Measurements from ENCODE around the gene PLPPR3. TPM values are rescaled to one million over a fixed set of nuclear protein-coding genes. Genes with fewer than 3 reads are reported as not detected.

PLPPR3 gene, protein sequence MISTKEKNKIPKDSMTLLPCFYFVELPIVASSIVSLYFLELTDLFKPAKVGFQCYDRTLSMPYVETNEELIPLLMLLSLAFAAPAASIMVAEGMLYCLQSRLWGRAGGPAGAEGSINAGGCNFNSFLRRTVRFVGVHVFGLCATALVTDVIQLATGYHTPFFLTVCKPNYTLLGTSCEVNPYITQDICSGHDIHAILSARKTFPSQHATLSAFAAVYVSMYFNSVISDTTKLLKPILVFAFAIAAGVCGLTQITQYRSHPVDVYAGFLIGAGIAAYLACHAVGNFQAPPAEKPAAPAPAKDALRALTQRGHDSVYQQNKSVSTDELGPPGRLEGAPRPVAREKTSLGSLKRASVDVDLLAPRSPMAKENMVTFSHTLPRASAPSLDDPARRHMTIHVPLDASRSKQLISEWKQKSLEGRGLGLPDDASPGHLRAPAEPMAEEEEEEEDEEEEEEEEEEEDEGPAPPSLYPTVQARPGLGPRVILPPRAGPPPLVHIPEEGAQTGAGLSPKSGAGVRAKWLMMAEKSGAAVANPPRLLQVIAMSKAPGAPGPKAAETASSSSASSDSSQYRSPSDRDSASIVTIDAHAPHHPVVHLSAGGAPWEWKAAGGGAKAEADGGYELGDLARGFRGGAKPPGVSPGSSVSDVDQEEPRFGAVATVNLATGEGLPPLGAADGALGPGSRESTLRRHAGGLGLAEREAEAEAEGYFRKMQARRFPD
- not detected in 2 replicates for total RNA-seq

DNA sequence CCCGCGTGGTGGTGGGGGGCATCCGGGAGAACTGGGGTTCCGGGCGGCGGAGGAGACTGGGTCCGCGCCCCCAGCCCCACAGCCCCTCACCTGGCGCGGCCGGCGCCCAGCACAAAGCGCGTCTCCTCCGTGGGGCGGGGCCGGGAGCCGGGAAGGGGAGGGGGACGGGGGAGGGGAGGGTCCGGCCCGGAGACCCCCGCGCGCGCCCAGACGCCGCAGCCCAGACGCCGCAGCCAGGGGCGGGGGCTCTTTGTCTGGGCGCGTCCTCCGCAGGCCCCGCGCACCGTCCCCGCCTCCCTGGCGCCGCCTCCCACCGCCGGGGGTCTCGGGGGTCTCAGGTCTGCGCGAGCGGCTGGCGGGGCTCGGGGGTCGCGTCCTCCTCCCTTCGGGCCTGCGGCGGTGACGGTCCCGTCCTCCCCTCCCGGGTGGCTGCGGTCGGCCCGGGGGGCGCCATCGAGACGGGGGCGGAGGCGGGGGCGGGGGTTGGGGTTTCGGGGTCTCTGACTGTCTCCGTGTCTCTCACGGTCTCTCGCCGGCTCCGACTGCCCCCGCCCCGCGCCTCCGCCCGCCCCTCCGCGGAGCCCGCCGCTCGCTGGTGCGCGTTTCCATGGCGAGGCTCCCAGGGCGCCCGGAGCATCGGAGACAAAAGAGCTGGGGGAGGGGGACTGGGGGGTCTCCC, at the start of gene PLPPR3:
Gene PLPPR3 (minus strand): TSS at position 131 of the 679 bp plus-strand sequence. CDS start 396 bp downstream, outside the sequence.

DNA sequence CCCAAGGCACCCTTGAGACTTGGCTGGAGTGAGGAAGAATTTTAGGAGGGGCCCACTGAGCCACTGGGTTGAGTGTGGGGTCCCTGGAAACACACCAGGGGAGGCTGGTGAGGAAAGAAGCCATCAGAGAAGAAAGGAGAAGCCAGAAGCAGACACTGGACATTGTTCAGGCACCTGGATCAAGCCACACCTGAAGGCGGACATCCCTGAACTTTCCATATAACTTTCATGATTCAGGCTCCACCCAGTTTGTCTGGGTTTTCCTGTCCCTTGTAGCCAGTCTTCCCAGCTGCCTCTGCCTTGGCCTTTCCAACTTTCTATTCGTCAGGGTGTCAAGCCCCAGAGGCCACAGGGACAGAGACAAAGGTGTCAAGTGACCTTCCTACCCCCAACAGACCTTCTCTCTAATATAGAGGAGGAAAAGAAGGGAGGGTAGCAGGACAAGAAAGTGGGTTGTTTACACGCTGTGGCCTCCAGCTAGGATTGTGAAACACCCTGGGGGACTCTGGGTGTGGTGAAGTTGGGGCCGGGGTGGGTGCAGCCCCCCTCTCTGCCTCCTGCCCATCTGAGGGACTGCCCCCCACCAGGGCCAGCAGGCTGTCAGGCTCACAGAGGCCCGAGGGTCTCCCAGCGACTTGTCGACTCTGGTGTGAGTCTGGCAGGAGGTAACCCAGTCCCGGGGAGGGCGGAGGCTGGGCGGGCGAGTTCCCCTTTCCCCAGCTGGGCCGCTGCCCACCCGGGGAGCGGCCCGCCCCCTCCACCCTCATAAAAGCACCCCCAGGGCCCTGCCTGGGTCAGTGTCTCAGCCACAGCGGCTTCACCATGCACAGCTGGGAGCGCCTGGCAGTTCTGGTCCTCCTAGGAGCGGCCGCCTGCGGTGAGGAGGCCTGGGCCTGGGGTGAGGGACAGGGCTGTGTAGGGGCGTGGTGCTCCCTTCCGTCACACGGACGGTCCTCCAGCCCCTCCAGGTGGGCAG, 37.4 kb upstream of the PLPPR3 start, which contains the start of gene CFD:
Gene CFD (plus strand): TSS at position 797 of the 976 bp plus-strand sequence. CDS start 26 bp downstream, at position 823.

DNA sequence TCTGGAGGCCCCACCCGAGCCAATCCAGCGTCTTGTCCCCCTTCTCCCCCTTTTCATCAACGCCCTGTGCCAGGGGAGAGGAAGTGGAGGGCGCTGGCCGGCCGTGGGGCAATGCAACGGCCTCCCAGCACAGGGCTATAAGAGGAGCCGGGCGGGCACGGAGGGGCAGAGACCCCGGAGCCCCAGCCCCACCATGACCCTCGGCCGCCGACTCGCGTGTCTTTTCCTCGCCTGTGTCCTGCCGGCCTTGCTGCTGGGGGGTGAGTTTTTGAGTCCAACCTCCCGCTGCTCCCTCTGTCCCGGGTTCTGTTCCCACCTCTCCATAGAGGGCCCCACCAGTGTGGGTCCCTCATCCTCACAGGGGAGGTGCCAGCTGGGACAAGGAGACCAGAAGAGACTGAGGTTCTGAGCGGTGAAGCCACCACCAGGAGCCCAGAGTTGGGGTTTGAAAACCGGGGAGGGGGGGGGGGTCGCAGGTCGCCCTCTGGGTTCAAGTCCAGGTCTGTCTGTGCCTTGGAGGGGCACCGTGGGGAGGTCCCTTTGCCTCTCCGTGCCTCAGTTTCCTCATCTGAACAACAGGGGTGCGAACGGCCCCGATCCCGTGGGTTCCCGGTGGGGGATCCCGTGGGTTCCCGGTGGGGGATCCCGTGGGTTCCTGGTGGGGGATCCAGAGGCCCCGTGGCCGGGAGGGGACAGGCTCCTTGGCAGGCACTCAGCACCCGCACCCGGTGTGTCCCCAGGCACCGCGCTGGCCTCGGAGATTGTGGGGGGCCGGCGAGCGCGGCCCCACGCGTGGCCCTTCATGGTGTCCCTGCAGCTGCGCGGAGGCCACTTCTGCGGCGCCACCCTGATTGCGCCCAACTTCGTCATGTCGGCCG, 30.6 kb upstream of the PLPPR3 start, which contains the start of gene ELANE:
Gene ELANE (plus strand): TSS at position 168 of the 878 bp plus-strand sequence. CDS start 26 bp downstream, at position 194.

DNA sequence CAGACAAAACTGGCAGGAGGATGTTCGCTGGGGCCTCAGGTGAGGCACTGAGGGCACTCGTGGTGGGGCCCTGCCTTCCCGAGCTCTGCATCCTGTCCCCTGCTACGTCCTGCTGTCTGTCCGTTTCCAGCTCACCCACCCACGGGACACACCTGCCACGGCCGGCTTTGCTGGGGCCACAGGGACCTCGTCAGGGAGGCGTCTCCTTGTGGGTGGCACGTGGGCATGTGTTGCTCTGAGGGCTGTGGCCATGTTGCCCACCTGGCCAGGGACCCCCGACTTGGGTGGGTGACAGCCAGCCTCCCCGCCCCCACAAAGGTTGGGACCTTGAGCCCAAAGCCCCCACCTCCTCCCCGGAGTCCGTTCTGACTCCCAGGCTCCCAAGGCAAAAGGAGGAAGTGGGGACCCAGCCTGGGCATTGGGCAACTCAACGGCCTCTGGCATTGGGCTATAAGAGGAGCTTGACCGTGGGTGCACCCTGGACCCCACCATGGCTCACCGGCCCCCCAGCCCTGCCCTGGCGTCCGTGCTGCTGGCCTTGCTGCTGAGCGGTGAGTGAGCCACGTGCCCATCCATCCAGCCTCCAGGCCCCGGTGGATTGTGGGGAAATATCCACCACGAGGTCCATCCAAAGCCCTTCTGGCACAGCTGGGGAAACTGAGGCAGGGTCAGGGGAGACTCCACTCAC, 18.9 kb upstream of the PLPPR3 start, which contains the start of gene PRTN3:
Gene PRTN3 (plus strand): TSS at position 481 of the 688 bp plus-strand sequence. CDS start 10 bp downstream, at position 491.

DNA sequence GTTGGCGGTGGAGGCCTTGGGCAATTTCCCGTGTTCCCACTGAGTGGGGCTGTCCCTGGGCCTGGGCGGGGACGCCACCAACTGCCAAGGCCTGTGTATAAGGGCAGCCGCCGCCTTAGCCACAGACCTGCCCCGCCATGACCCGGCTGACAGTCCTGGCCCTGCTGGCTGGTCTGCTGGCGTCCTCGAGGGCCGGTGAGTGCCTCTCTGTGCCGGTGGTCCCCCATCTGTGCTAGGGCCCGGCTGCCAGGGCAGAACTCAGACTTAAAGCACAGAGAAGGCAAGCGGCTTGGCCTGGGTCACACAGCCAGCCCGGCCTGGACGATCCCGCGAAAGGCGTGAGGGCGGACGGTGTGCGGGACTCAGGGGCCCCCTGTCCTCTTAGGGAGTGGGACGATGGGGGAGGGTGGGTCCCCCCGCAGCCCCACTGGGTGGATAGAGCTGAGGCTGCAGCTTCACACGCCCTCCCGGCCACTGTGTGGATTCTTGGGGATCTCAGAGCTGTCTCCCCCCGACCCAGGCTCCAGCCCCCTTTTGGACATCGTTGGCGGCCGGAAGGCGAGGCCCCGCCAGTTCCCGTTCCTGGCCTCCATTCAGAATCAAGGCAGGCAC, 6.1 kb upstream of the PLPPR3 start, which contains the start of gene AZU1:
Gene AZU1 (plus strand): TSS at position 128 of the 612 bp plus-strand sequence. CDS start 10 bp downstream, at position 138.

DNA sequence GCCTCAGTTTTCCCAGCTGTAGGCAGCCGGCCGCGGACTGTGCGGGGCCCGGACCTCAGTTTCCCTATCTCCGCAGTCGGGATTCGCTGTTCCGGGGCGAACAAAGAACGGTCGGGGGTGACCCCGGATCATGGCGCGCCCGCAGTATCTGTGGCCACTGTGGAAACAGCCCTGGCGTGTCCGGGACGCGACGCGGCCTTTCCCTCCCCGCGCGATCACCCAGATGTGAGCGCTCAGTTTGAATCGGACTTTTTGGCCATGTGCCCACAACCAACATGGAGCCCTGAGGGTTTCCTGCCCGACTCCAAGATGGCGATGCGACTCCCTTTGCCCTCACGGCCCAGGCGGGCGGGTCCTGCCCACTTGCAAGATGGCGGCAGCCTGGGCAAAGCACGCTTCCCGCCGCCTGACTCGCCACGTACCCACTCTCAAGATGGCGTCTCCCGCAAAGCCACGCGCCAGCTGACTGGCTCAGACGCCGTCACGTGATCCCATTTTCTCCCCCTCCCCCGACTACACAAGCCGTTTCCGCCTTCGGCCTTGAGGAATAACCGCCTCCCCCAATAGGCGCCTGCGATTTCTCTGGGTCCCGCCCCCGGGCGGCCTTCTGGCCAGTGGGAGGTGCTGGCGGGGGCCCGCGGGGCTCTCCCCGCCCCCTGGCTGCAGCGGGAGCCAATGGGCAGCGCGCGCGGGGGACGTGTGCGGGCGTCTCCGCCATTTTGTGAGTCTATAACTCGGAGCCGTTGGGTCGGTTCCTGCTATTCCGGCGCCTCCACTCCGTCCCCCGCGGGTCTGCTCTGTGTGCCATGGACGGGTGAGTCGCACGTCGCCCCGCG, 24.8 kb downstream of the PLPPR3 start, which contains the start of gene PTBP1:
Gene PTBP1 (plus strand): TSS at position 761 of the 836 bp plus-strand sequence. CDS start 46 bp downstream, at position 807.

Small RNA genes within 50 kb of the gene (small RNA-seq; reads per million reads assigned to genes)
- not detected for gene MIR3187

Other genes with a start within 250 kb of the PLPPR3 start
- gene BSG, start 249.4 kb downstream of the PLPPR3 start, total RNA-seq = 287 and 293 TPM in 2 replicates
- 0.37 and 0.59 TPM in 2 replicates for gene HCN2, start 232.1 kb downstream of the PLPPR3 start, total RNA-seq
- 27.6 and 34.6 TPM in 2 replicates for gene POLRMT, start 188.4 kb downstream of the PLPPR3 start, total RNA-seq
- not detected in 2 replicates for gene FGF22, start 182.1 kb downstream of the PLPPR3 start, total RNA-seq
- 37.5 and 48.5 TPM in 2 replicates for gene RNF126, start 158.7 kb downstream of the PLPPR3 start, total RNA-seq
- 29.9 and 33.8 TPM in 2 replicates for gene FSTL3, start 145.6 kb downstream of the PLPPR3 start, total RNA-seq
- not detected in 2 replicates for gene PRSS57, start 126.5 kb downstream of the PLPPR3 start, total RNA-seq
- 2.5 and 9.9 TPM in 2 replicates for gene PALM, start 113.0 kb downstream of the PLPPR3 start, total RNA-seq
- 0.20 TPM in 1 of 2 replicates, not detected in the other for gene MISP, start 70.8 kb downstream of the PLPPR3 start, total RNA-seq
- gene PTBP1, start 24.5 kb downstream of the PLPPR3 start, total RNA-seq = 133 and 189 TPM in 2 replicates
- not detected in 2 replicates for gene AZU1, start 5.9 kb upstream of the PLPPR3 start, total RNA-seq
- not detected in 2 replicates for gene PRTN3, start 19.0 kb upstream of the PLPPR3 start, total RNA-seq
- 0.20 and 0.37 TPM in 2 replicates for gene ELANE, start 30.3 kb upstream of the PLPPR3 start, total RNA-seq
- 8.0 and 144 TPM in 2 replicates for gene CFD, start 37.7 kb upstream of the PLPPR3 start, total RNA-seq
- gene MED16, start 71.2 kb upstream of the PLPPR3 start, total RNA-seq = 24.3 and 25.0 TPM in 2 replicates
- not detected in 2 replicates for gene RNU6-9, start 71.5 kb upstream of the PLPPR3 start, total RNA-seq
- gene R3HDM4, start 91.3 kb upstream of the PLPPR3 start, total RNA-seq = 23.1 and 25.7 TPM in 2 replicates
- not detected in 2 replicates for gene KISS1R, start 95.4 kb upstream of the PLPPR3 start, total RNA-seq
- gene ARID3A, start 104.1 kb upstream of the PLPPR3 start, total RNA-seq = 18.4 and 33.2 TPM in 2 replicates
- 68.0 and 80.9 TPM in 2 replicates for gene WDR18, start 162.4 kb upstream of the PLPPR3 start, total RNA-seq
- gene GRIN3B, start 178.5 kb upstream of the PLPPR3 start, total RNA-seq = under 0.01 and 0.20 TPM in 2 replicates
- gene TMEM259, start 199.2 kb upstream of the PLPPR3 start, total RNA-seq = 68.3 and 80.5 TPM in 2 replicates
- gene RNU6-2, start 199.6 kb upstream of the PLPPR3 start, total RNA-seq = not detected in 2 replicates
- 122 and 131 TPM in 2 replicates for gene CNN2, start 204.7 kb upstream of the PLPPR3 start, total RNA-seq
- 4.0 and 4.3 TPM in 2 replicates for gene ABCA7, start 218.2 kb upstream of the PLPPR3 start, total RNA-seq
- gene ARHGAP45, start 245.2 kb upstream of the PLPPR3 start, total RNA-seq = 0.78 and 1.5 TPM in 2 replicates

Data from subcutaneous preadipocyte (primary cell).